K562 (cell line): ENCODE data around the gene TPD52L1. TPM values are rescaled to one million over a fixed set of nuclear protein-coding genes. Genes with fewer than 3 reads are reported as not detected.

Experiments
- ATAC-seq: fragments of 200-7000 bp; cut with Tn5 transposase; 3 replicates; pipeline ENCODE4 v1.9.1; 2020; ENCODE audit warnings: moderate library complexity
- BruUV-seq: library from RNA; stranded (reverse); fragments of 400-500 nt; replicated peaks from 2 replicates; lab custom pipeline; 2021; lab: Mats Ljungman, UMichigan
- CTCF ChIA-PET: fragments of 300-600 bp; formaldehyde crosslinking; extraction: SDS; loops from one replicate; lab custom pipeline; 2021; ENCODE audit warnings: low intra/inter-chr PET ratio; lab: Yijun Ruan, JAX
- POLR2A ChIA-PET: fragments of 300-600, 350-650 bp; sonication (Branson Sonifier 250); formaldehyde crosslinking; extraction: SDS; loops from one replicate; lab custom pipeline; 2021; ENCODE audit warnings: antibody characterized with exemption, inconsistent platforms; lab: Yijun Ruan, JAX
- DNase-seq, 4 experiments: peaks; one replicate each; pipeline versions ENCODE4 v3.0.0 to v3.0.0-alpha.2; 2011 to 2018; ENCODE audit warnings: low spot score in 3 of 4, mixed read lengths in 3 of 4; ENCODE audit errors: extremely low read depth in 1 of 4
- FAIRE-seq: peaks from 2 replicates; lab custom pipeline; 2011; peaks lifted over from hg19 to GRCh38; lab: Jason Lieb, UNC
- H2AFZ ChIP-seq: 2 replicates; pipeline ENCODE4 v1.6.0; 2011; ENCODE audit warnings: low read depth, low read length, control low read depth, inconsistent platforms
- H3K27ac ChIP-seq: fragments of 200-600 bp; 3 replicates; pipeline ENCODE4 v1.8.0; 2011; ENCODE audit warnings: low read depth, mild to moderate bottlenecking, control low read depth, inconsistent platforms, low read length, moderate library complexity, mixed read lengths; ENCODE audit errors: extremely low read depth
- H3K27me3 ChIP-seq, 2 experiments: fragments of 300-600 bp in 1 of 2; 2 replicates in 1 of 2; 3 replicates in 1 of 2; pipeline versions ENCODE4 v1.6.0 to v1.8.0; 2011; ENCODE audit warnings: inconsistent platforms in 2 of 2, low read length in 2 of 2, mild to moderate bottlenecking in 1 of 2, mixed read lengths in 1 of 2, moderate library complexity in 1 of 2; ENCODE audit not compliant: control insufficient read depth in 2 of 2, insufficient read depth in 2 of 2
- H3K36me3 ChIP-seq: fragments of 300-600 bp; 3 replicates; pipeline ENCODE4 v1.8.0; 2011; ENCODE audit warnings: mild to moderate bottlenecking, low read length, inconsistent platforms; ENCODE audit not compliant: control insufficient read depth, insufficient read depth
- H3K4me1 ChIP-seq, 2 experiments: fragments of 200-600 bp in 1 of 2; replicated peaks in 1 of 2; 2 replicates in 1 of 2; 3 replicates in 1 of 2; pipeline versions ENCODE4 v1.5.1 to v1.8.0; 2011; ENCODE audit warnings: inconsistent platforms in 2 of 2, low read length in 2 of 2, mild to moderate bottlenecking in 1 of 2, mixed read lengths in 1 of 2, moderate library complexity in 1 of 2; ENCODE audit not compliant: control insufficient read depth in 2 of 2, insufficient read depth in 2 of 2
- H3K4me2 ChIP-seq: 2 replicates; pipeline ENCODE4 v1.6.1; 2011; ENCODE audit warnings: low read length, control low read depth, inconsistent platforms, mixed read lengths; ENCODE audit not compliant: insufficient read depth
- H3K4me3 ChIP-seq: fragments of 200-600 bp; sonication (generic), shearing (Covaris generic); 2 replicates; pipeline ENCODE4 v1.5.1; 2016; ENCODE audit warnings: control low read depth, inconsistent platforms
- H3K79me2 ChIP-seq: fragments of 200-600 bp; 3 replicates; pipeline ENCODE4 v1.8.0; 2011; ENCODE audit warnings: low read length, inconsistent platforms; ENCODE audit not compliant: control insufficient read depth, insufficient read depth
- H3K9ac ChIP-seq, 2 experiments: 2 replicates each; pipeline versions ENCODE4 v1.6.0 to v1.6.1; 2011; ENCODE audit warnings: low read depth in 2 of 2, low read length in 2 of 2, control low read depth in 1 of 2, inconsistent platforms in 1 of 2, mild to moderate bottlenecking in 1 of 2, mixed read lengths in 1 of 2; ENCODE audit not compliant: insufficient read depth in 1 of 2
- H3K9me1 ChIP-seq: one replicate; pipeline ENCODE4 v1.6.0; 2011; ENCODE audit warnings: inconsistent platforms, mild to moderate bottlenecking, low read length, moderate library complexity; ENCODE audit not compliant: control insufficient read depth, insufficient read depth
- H3K9me3 ChIP-seq: replicated peaks from 2 replicates; pipeline ENCODE4 v1.5.1; 2011; ENCODE audit warnings: low read depth, low read length, inconsistent platforms; ENCODE audit not compliant: control insufficient read depth, insufficient read depth
- H4K20me1 ChIP-seq: replicated peaks from 2 replicates; pipeline ENCODE4 v1.6.1; 2011; ENCODE audit warnings: low read length, inconsistent platforms, mixed read lengths; ENCODE audit not compliant: control insufficient read depth, insufficient read depth
- DEAF1 ChIP-seq: fragments of 450-650 bp; formaldehyde crosslinking; IDR thresholded peaks from 2 replicates; pipeline ENCODE4 v1.4.0; 2020; ENCODE audit warnings: mild to moderate bottlenecking, moderate library complexity
- FOXP1 ChIP-seq: sonication (generic); formaldehyde crosslinking; IDR thresholded peaks from 2 replicates; pipeline ENCODE4 v1.8.0; 2022; ENCODE audit warnings: mild to moderate bottlenecking, missing genetic modification reagents
- NCOA6 ChIP-seq: fragments of 450-650 bp; IDR thresholded peaks from 2 replicates; pipeline ENCODE4 v1.6.1; 2017; ENCODE audit warnings: mild to moderate bottlenecking
- POLR2A ChIP-seq: fragments of 450-650 bp; conservative IDR thresholded peaks from 2 replicates; pipeline ENCODE4 v1.6.1; 2016
- PRMT5 ChIP-seq: sonication (generic); formaldehyde crosslinking; IDR thresholded peaks from 2 replicates; pipeline ENCODE4 v1.5.0; 2020; ENCODE audit warnings: missing genetic modification reagents
- ZNF23 ChIP-seq: fragments of 250-450 bp; sonication (Bioruptor Pico); IDR thresholded peaks from 2 replicates; pipeline ENCODE4 v1.4.0; 2020; ENCODE audit warnings: mild to moderate bottlenecking
- WGBS: fragments of 100-300 bp; shearing (Covaris generic); methylation state at CpG from one replicate; pipeline ENCODE4 v1.1.6; 2016; ENCODE audit warnings: low coverage, mixed read lengths; ENCODE audit not compliant: insufficient coverage; ENCODE audit errors: missing lambda C conversion rate; 5-methylcytosine and 5-hydroxymethylcytosine counted together
- in situ Hi-C: fragments of 300-500 bp; cut with MboI; formaldehyde crosslinking; loops from 4 replicates; pipeline ENCODE4 v1.15.0; 2018; ENCODE audit warnings: inconsistent platforms, mixed read lengths
- intact Hi-C: fragments of 100-400 bp; cut with micrococcal nuclease; formaldehyde crosslinking; loops from 2 replicates; pipeline ENCODE4 v1.14.2; 2022
- polyA plus RNA-seq, 8 experiments: library from polyadenylated mRNA; depleted of rRNA in 4 of 8; stranded (reverse) in 5 of 8; unstranded in 3 of 8; fragments of >200 nt; fragmentation: Nextera tagmentation in 2 of 8; fragmentation: Illumina TruSeq in 1 of 8; extraction: Ambion mirVana in 2 of 8; extraction: Trizol in 1 of 8; gene quantifications; 2 replicates each; pipeline versions ENCODE4 v1.2.1 to v1.2.3, GENCODE V29; 2011 to 2014; ENCODE audit warnings: inconsistent platforms in 1 of 8, missing spikeins in 1 of 8
- total RNA-seq, 7 experiments: library from RNA; depleted of rRNA in 6 of 7; stranded (reverse); fragments of >200 nt in 6 of 7; fragmentation: Illumina TruSeq in 2 of 7; extraction: Trizol in 2 of 7; gene quantifications; 2 replicates each; pipeline versions ENCODE4 v1.2.1 to v1.2.3, GENCODE V29; 2011 to 2021; ENCODE audit warnings: low replicate concordance in 1 of 7

TPD52L1 gene
- total and polyA plus RNA-seq, 9 of the 15 experiments (the other 6 are each of a cell fraction or from before 2014, with no cell fraction given): 12.9 to 149 (median 75.7) TPM

GRCh38 chr6:125277838-125278237 lies 124.3 kb downstream of the TPD52L1 start (continued):
- no peak for TF ChIP-seq ZNF23 (CRISPR knock-in tag)
- TF ChIP-seq FOXP1: no peak
- TF ChIP-seq PRMT5: no peak
- TF ChIP-seq, all 486 proteins: peak for 0

GRCh38 chr6:125279961-125280360 lies 126.4 kb downstream of the TPD52L1 start:
- Histone ChIP-seq H3K36me3 (peaks cover 74% of the 10 kb centered on the region), H2AFZ (no peak overlapping the region), H3K4me3 (no peak overlapping the region)
- intact Hi-C loops: no loop called here
- CTCF ChIA-PET: no interaction called here
- peak; percentile 31 for ATAC-seq
- in situ Hi-C loops: no loop called here
- POLR2A ChIA-PET: interaction anchor here (0.6 to 2.0 kb wide), 4 partner anchors 9 to 22 kb away, joined by 3 to 6 read pairs (median 6); partner anchors contain the start of gene HDDC2
- no TSS peak for BruUV-seq
- TF ChIP-seq NCOA6 (no peak), POLR2A (0 out of 2 replicates have a peak, but pooled peaks have one; percentile 20), DEAF1 (CRISPR knock-in tag) (no peak)
- TF ChIP-seq, all 486 proteins: peak for 1
- 0 out of 3 replicates have a peak overlapping the region, but pooled peaks have one; percentile 48 for H3K27ac ChIP-seq
- peak overlapping the region in 1 of 2 experiments; percentile 31; a peak in 1 of 4 replicates for H3K9ac ChIP-seq
- H3K9me1 ChIP-seq: no peaks in the 10 kb centered on the region
- FAIRE-seq (no peak), DNase-seq (no peak)
- 0 out of 2 replicates have a peak, but pooled peaks cover 3% of the 10 kb centered on the region for H4K20me1 ChIP-seq
- H3K79me2 ChIP-seq: peaks cover 47% of the 10 kb centered on the region
- H3K9me3 ChIP-seq: no peaks in the 10 kb centered on the region
- H3K4me1 ChIP-seq: peaks cover 5 to 6% of the 10 kb centered on the region in 2 experiments; a peak in 3 of 5 replicates
- 94% methylated on average over 7 of the region's 7 CpGs for WGBS
- no peaks in the 10 kb centered on the region for H3K27me3 ChIP-seq
- no peak overlapping the region for H3K4me2 ChIP-seq
